Testis (tissue), 3 donors: ENCODE measurements around the gene DPP6. TPM values are rescaled to one million over a fixed set of nuclear protein-coding genes. Genes with fewer than 3 reads are reported as not detected.
A peak's percentile ranks its signal among the peaks of the same experiment; 100 is the strongest.

Experiments used
- DNase-seq: peaks from one replicate; pipeline ENCODE4 v3.0.0-alpha.2; 2019
- H3K27ac ChIP-seq, 2 donors: fragments of 200-600 bp; sonication (generic); one replicate each; pipeline ENCODE4 v1.5.1; 2019
- H3K27me3 ChIP-seq: fragments of 200-600 bp; sonication (generic); one replicate; pipeline ENCODE4 v1.5.1; 2019
- H3K36me3 ChIP-seq: fragments of 200-600 bp; sonication (generic); one replicate; pipeline ENCODE4 v1.5.1; 2017; ENCODE audit warnings: low read depth; ENCODE audit errors: missing control alignments
- H3K4me1 ChIP-seq: fragments of 200-600 bp; sonication (generic); one replicate; pipeline ENCODE4 v1.5.1; 2019
- H3K4me3 ChIP-seq, 2 donors: fragments of 200-600 bp; sonication (generic); one replicate each; pipeline ENCODE4 v1.5.1; 2017 to 2019
- H3K9me3 ChIP-seq: fragments of 200-600 bp; sonication (generic); one replicate; pipeline ENCODE4 v1.5.1; 2017
- POLR2A ChIP-seq: fragments of 450-650 bp; IDR thresholded peaks from one replicate; pipeline ENCODE4 v1.6.1; 2017; ENCODE audit warnings: antibody characterized with exemption, mild to moderate bottlenecking, moderate library complexity
- WGBS, 2 donors: methylation state at CpG; one replicate each; pipeline ENCODE4 v1.1.5; 2018; 5-methylcytosine and 5-hydroxymethylcytosine counted together
- intact Hi-C: fragments of 100-400 bp; cut with DNase I; formaldehyde crosslinking; loops from one replicate; pipeline ENCODE4 v1.15.1; 2023; ENCODE audit warnings: low total_unique reads
- polyA plus RNA-seq: library from polyadenylated mRNA; stranded (reverse); fragments of 350-450 nt; fragmentation: Illumina TruSeq; extraction: RNeasy Lipid Tissue Mini Kit (QIAGEN cat#74804); gene quantifications from one replicate; pipeline ENCODE4 v1.2.3, GENCODE V29; 2014; ENCODE audit warnings: low read depth, low replicate concordance; ENCODE audit not compliant: insufficient read depth
- total RNA-seq, 2 donors: library from RNA; depleted of rRNA; stranded (reverse); fragments of >200 nt; gene quantifications; one replicate each; pipeline ENCODE4 v1.2.3, GENCODE V29; 2016
- TF ChIP-seq, protein P1 (sequence below), 3 experiments: fragments of 450-650 bp in 2 of 3; fragments of 200-600 bp in 1 of 3; sonication (generic) in 1 of 3; IDR thresholded peaks; one replicate each; pipeline ENCODE4 v1.5.1; 2016 to 2019; ENCODE audit warnings: antibody characterized with exemption in 3 of 3, mild to moderate bottlenecking in 2 of 3, moderate library complexity in 1 of 3

Gene DPP6
- total and polyA plus RNA-seq, 3 donors from 2014 or later = 26.0 to 78.3 (median 52.8) TPM

DNA sequence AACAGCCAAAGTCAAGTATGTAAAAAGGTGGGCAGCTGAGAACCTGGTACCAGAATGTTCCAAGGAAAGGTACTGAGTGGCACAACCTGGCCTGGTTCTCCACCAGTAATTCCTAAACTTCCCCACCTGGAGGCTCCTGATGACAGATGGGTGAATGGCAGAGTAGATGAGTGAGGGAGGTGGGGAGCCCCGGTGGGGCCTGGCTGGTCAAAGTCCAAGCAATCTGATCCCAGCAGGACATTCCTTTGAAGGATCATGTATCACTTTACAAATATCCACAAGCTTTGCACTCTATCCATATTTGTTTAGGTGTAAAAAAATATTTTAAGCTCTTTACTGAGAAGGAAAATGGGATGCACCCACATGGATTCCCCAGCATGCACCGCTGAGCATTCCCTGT, 250.2 kb downstream of the DPP6 start:
- H3K9me3 ChIP-seq = no peaks in the 10 kb centered on the region
- TF ChIP-seq POLR2A = no peak
- TF ChIP-seq, protein P1, sequence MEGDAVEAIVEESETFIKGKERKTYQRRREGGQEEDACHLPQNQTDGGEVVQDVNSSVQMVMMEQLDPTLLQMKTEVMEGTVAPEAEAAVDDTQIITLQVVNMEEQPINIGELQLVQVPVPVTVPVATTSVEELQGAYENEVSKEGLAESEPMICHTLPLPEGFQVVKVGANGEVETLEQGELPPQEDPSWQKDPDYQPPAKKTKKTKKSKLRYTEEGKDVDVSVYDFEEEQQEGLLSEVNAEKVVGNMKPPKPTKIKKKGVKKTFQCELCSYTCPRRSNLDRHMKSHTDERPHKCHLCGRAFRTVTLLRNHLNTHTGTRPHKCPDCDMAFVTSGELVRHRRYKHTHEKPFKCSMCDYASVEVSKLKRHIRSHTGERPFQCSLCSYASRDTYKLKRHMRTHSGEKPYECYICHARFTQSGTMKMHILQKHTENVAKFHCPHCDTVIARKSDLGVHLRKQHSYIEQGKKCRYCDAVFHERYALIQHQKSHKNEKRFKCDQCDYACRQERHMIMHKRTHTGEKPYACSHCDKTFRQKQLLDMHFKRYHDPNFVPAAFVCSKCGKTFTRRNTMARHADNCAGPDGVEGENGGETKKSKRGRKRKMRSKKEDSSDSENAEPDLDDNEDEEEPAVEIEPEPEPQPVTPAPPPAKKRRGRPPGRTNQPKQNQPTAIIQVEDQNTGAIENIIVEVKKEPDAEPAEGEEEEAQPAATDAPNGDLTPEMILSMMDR (IDR thresholded peaks at IDR 0.05) = no peak
- WGBS, 2 donors = 83 to 85% methylated on average over 2 of the region's 2 CpGs
- H3K4me1 ChIP-seq = no peaks in the 10 kb centered on the region
- intact Hi-C loops = no loop called here
- DNase-seq = no peak
- no peaks in the 10 kb centered on the region for H3K36me3 ChIP-seq
- no peak overlapping the region for H3K4me3 ChIP-seq
- no peak overlapping the region for H3K27ac ChIP-seq
- H3K27me3 ChIP-seq = no peaks in the 10 kb centered on the region

DNA sequence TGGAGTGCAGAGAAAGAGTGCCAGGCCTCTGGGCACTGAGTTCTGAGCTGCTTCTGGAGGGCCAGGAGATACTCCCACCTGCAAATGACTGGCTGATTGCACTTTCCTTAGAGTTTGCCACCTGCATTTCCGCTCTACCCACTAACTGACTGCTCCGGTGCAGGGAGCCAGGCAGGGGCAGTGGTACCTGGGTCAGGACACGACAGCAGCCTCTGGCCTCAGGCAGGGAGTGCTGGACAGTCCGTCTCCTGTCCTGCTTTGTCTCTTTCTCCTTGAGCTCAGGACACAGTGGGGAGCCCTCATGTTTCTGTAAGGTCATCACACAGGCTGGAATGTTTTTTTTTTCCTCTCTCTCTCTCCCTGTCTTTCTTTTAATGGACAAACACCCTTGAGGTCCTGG, 252.0 kb downstream of the DPP6 start:
- TF ChIP-seq POLR2A = no peak
- TF ChIP-seq, protein P1 (IDR thresholded peaks at IDR 0.05) = no peak
- H3K27me3 ChIP-seq = no peaks in the 10 kb centered on the region
- intact Hi-C loops = no loop called here
- H3K27ac ChIP-seq = no peak overlapping the region
- H3K4me1 ChIP-seq = no peaks in the 10 kb centered on the region
- no peaks in the 10 kb centered on the region for H3K9me3 ChIP-seq
- H3K4me3 ChIP-seq = no peak overlapping the region
- WGBS, 2 donors = 39 to 41% methylated on average over 4 of the region's 4 CpGs
- no peaks in the 10 kb centered on the region for H3K36me3 ChIP-seq
- DNase-seq = no peak

DNA sequence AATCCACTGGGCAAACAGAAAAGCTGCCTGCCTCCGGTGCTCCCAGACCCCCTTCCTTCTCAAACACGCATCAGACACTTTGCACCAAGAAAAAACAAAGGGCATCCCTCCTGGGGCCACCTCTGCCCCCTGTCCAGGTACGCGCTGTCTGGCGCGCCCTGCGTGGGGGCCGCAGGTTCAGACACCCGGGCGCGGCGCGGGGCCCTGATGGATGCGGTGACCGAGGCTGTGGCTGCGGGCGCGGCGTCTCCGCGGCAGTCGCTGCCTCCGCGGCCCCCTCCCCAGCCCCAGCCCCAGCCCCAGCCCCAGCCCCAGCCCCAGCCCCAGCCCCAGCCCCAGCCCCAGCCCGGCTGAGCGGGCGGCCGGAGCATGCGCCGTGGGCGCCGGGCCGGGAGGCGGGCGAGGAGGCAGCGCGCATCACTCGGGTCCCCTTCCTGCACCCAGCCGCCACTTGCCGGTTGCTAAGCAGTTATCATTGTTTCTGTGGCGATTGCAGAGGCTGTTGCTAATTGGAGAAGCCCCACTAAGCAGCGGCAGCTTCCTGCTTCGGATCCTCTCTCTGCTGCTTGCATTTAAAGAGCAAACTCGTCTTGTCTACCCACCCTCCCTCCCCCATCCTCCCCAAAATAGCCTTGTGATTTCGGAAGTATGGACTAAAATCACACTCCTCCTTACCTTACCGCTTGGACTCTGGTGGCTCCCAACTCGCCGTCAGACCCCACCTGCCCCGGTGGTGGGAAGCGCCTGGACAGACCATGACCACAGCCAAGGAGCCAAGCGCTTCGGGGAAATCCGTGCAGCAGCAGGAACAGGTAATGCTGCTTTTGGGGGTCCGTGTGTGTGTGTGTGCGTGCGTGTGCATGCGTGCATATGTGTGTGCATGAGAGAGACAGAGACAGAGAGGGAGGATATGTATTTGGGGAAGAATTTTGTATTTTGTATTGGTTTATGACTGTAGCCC, 252.8 kb downstream of the DPP6 start:
- no peak for DNase-seq
- Histone ChIP-seq H3K27me3 (no peaks in the 10 kb centered on the region), H3K36me3 (no peaks in the 10 kb centered on the region), H3K27ac (no peak overlapping the region), H3K4me1 (no peaks in the 10 kb centered on the region), H3K9me3 (no peaks in the 10 kb centered on the region), H3K4me3 (peak overlapping the region in 1 of 2 donors; percentile 17)
- intact Hi-C loops = no loop called here
- TF ChIP-seq POLR2A = no peak
- TF ChIP-seq, protein P1 (IDR thresholded peaks at IDR 0.05) = no peak
- WGBS, 2 donors = 6 to 11% methylated on average over 17 to 34 of the region's 57 CpGs

DNA sequence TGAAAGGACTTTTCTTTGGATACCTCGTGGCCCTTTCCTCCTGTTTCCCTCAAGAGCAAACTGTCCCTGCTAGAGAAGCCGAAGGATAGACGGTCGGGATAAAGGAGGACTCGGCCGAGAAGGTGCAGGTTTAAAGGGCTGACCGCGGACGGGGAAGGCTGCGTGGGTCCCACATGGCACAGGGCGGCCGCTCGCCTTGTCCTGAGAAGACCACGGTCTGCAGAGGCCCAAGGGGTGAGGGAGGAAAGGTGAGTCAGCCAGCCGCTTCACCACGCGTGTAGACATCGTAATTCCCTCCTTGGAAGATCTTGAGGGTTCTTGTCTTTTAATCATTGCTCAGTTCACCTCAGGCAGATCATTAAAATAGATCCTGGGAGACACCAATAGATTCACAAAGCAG, 253.8 kb downstream of the DPP6 start:
- Histone ChIP-seq H3K27me3 (no peaks in the 10 kb centered on the region), H3K4me3 (no peak overlapping the region), H3K4me1 (no peaks in the 10 kb centered on the region), H3K36me3 (no peaks in the 10 kb centered on the region), H3K9me3 (no peaks in the 10 kb centered on the region), H3K27ac (no peak overlapping the region)
- intact Hi-C loops = no loop called here
- no peak for TF ChIP-seq POLR2A
- TF ChIP-seq, protein P1 (IDR thresholded peaks at IDR 0.05) = no peak
- WGBS, 2 donors = 55 to 74% methylated on average over 18 of the region's 18 CpGs
- DNase-seq = no peak
